ENCODE results near the gene RAB3A. TPM values are rescaled to one million over a fixed set of nuclear protein-coding genes. Genes with fewer than 3 reads are reported as not detected.

RAB3A gene
- total and polyA plus RNA-seq, 9 of the 15 experiments (the other 6 are each of a cell fraction or from before 2014, with no cell fraction given), result 0.17 to 5.1 (median 0.90) TPM; not detected in 1

DNA sequence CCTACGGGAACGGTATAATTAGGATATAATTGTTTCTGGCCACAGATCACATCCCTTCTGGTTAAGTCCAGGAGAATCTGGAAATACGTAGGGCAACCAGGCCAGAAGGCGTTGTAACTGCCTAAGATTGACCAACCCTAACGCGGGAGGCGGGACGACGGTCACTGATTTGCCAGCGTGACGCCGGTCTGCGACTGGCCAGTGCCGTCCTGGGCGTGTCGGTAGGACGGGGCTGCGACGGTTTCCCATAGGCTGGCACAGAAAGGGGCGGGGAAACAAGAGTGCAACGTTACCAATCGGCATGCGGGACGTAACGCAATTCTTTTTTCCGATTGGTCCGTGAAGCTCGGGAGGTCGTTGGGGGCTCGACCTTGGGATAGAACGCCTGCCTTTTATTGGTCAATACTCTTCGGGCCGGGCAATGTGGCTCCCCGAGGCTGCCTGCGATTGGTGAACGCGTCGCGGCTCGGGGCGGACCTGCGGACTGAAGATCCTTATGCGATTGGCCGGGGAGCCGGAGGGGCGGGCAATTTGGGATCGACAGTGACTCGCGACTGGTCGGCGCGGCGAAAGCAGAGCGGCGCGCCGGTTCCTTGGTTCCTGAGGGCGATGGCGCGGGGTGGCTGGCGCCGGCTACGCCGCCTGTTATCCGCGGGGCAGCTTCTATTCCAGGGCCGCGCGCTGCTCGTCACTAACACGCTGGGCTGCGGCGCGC is 11.0 kb downstream of the RAB3A start, which contains the start of gene MPV17L2 (continued):
- TF ChIP-seq TAF15 (IDR thresholded peaks at IDR 0.05; ENCODE audit: low read depth, low read length) (no peak), BCOR (IDR thresholded peaks at IDR 0.05) (no peak), FOXA1 (IDR thresholded peaks at IDR 0.05; ENCODE audit: borderline replicate concordance) (no peak), SMARCA4 (IDR thresholded peaks at IDR 0.05) (no peak), ESRRA (IDR thresholded peaks at IDR 0.05; ENCODE audit: borderline replicate concordance, low read depth) (peak; percentile 98), PHTF2 (CRISPR knock-in tag; IDR thresholded peaks at IDR 0.05) (no peak), PML (IDR thresholded peaks at IDR 0.05; ENCODE audit: low read length) (no peak), TEAD4 (IDR thresholded peaks at IDR 0.05; ENCODE audit: low read length) (no peak), TEAD4 (CRISPR knock-in tag; IDR thresholded peaks at IDR 0.05; ENCODE audit: borderline replicate concordance) (no peak), ARNT (IDR thresholded peaks at IDR 0.05) (no peak), MAFK (IDR thresholded peaks at IDR 0.05; ENCODE audit: low read length) (no peak), CBX3 (IDR thresholded peaks at IDR 0.05; ENCODE audit: borderline replicate concordance in 1 of 2, low read length in 2 of 2) (no peak), HNRNPUL1 (IDR thresholded peaks at IDR 0.05; ENCODE audit: low read length) (no peak), GABPB1 (CRISPR knock-in tag; IDR thresholded peaks at IDR 0.05) (no peak), ZC3H11A (IDR thresholded peaks at IDR 0.05; ENCODE audit: low read depth, low read length) (no peak), TBP (optimal IDR thresholded peaks at IDR 0.05; ENCODE audit: low read depth, low read length) (peak; percentile 63), HMGN3 (IDR thresholded peaks at IDR 0.05; ENCODE audit: borderline replicate concordance, extremely low read depth, insufficient read length, low read depth, low read length) (peak; percentile 60)
- TF ChIP-seq, protein P1, sequence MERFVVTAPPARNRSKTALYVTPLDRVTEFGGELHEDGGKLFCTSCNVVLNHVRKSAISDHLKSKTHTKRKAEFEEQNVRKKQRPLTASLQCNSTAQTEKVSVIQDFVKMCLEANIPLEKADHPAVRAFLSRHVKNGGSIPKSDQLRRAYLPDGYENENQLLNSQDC (CRISPR knock-in tag; IDR thresholded peaks at IDR 0.05), result no peak
- TF ChIP-seq, protein P2, sequence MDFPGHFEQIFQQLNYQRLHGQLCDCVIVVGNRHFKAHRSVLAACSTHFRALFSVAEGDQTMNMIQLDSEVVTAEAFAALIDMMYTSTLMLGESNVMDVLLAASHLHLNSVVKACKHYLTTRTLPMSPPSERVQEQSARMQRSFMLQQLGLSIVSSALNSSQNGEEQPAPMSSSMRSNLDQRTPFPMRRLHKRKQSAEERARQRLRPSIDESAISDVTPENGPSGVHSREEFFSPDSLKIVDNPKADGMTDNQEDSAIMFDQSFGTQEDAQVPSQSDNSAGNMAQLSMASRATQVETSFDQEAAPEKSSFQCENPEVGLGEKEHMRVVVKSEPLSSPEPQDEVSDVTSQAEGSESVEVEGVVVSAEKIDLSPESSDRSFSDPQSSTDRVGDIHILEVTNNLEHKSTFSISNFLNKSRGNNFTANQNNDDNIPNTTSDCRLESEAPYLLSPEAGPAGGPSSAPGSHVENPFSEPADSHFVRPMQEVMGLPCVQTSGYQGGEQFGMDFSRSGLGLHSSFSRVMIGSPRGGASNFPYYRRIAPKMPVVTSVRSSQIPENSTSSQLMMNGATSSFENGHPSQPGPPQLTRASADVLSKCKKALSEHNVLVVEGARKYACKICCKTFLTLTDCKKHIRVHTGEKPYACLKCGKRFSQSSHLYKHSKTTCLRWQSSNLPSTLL (IDR thresholded peaks at IDR 0.05), result peak; percentile 33; the same call in 1 of the 2 replicates
